ENCODE measurements around the gene EPHA6. TPM values are rescaled to one million over a fixed set of nuclear protein-coding genes. Genes with fewer than 3 reads are reported as not detected.

Gene EPHA6
- total RNA-seq, 2 experiments from 2014 or later: not detected

DNA sequence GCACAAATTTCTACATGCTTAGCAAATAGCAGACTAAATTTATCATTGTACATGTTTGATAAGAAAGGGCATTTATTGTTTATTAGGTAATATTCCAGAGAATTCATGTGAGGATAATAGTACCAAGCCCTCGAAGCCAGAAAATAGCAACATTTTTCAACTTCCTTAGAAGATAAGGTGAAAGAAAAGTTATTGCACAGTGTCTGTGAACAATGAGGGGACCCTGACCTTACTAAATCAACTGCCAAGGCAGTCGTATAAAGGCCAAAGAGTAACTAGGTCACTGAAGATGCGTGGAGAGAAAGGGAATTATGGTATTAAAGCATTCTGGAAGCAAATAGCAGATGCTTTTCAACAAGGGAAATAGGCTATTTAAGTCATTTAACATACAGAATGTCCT is 929.9 kb downstream of the EPHA6 start:
- Mint-ChIP-seq H3K36me3 (ENCODE audit: low read depth) (no peaks in the 10 kb centered on the region), H3K27me3 (peaks cover 8% of the 10 kb centered on the region), H3K4me3 (no peak overlapping the region), H3K27ac (no peak overlapping the region), H3K4me1 (no peaks in the 10 kb centered on the region), H3K9me3 (ENCODE audit: low read depth) (no peaks in the 10 kb centered on the region)
- ATAC-seq (no peak), DNase-seq (no peak)
- ChIA-PET CTCF (no interaction called here), POLR2A (no interaction called here)
- intact Hi-C loops (cut with DNase I, micrococcal nuclease): no loop called here

DNA sequence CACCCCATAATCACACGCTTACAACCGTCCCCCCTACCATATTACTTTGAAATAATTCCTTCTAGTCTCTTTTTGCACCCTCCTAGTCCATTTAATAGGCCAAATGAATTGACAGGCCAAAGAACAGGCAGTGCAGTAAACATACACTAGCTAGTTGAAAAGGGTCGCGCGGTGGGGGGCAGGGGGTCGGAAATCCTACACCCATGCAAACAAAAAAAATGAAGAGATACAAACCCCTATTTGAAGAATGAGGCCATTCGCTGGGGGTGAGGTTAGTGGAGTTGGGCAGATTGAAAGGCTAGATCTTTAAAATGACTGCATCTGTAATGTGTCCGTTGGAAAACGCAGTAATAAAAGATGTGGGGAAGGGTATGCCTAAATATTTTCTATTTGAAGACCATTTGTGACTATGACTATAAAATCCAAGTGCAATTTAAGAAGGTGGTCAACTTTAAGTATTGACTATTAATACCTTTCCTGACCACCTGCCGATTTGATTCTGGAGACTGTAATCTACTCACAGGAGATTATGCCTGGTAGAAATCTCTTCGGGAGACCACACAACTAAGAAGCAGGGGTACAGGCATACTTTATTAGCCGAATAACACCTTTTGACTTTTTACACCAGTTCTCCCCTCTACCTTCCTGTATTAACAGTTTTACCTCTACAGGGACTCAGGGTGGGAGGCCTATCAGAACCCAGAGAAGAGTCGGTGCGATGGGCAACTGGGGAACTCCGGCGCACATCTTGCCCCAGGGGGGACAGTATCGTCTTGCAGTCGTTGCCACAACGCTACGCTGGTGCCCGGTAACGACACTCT is 949.4 kb downstream of the EPHA6 start:
- no peaks in the 10 kb centered on the region for H3K27me3 Mint-ChIP-seq
- H3K4me1 Mint-ChIP-seq: peaks cover 25% of the 10 kb centered on the region
- ChIA-PET POLR2A (interaction anchor here (0.8 kb wide), 1 partner anchor 1138 kb away, joined by 4 read pairs; the partner anchor contains the start of gene DCBLD2), CTCF (no interaction called here)
- H3K36me3 Mint-ChIP-seq (ENCODE audit: low read depth): peaks cover 3% of the 10 kb centered on the region
- ATAC-seq (no peak), DNase-seq (no peak)
- no peaks in the 10 kb centered on the region for H3K9me3 Mint-ChIP-seq (ENCODE audit: low read depth)
- H3K4me3 Mint-ChIP-seq: peak overlapping the region; percentile 97
- intact Hi-C loops (cut with DNase I, micrococcal nuclease): loop anchor here (1.0 to 5.0 kb wide), 5 partner anchors 58 to 829 kb away; partner anchors contain the start of genes CLDND1 (in 1 of the 2), CPOX (in 1 of the 2), CRYBG3 (in 1 of the 2) and RIOX2 (in 1 of the 2)
- H3K27ac Mint-ChIP-seq: peak overlapping the region; percentile 97

DNA sequence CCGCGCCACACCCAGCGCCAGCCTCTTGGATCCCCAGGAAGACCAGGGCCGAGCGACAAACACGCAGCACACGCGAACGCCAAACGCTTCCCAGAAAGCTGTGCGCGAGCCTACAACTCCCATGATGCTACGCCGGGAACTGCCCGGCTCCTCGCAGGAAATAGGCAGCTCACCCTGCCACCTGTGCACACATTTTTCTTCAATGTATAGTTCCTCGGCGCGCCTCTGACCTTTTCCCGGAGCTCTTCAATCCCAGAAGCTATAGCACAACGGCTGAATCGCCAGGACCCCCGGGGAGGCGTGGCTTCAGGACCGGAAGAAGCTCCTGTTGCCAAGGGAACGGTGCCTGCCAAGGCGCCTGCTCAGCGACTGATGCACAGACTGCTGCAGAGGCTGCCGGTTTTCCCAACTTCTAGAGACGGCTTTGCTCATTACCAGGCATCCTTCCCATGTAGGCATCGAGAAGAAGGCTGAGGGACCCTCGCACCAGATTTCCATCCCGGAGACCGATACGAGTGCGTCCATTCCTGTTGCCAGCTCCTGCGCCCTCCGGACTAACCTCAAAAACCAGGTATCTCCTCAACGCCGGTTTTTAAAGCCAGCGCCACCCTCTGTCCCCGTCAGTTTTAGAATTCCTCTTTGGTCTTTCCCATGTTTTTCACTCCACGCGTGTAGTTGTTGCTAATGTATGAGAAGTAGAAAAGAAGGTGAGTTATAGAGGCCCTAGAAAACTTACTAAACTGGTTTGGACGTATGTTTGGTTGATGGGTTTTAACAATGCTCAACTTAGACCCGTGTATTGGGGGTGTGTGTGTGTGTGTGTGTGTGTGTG is 950.2 kb downstream of the EPHA6 start, which contains the start of gene ARL6:
Gene ARL6 (plus strand): TSS at position 352 of the 832 bp plus-strand sequence. CDS start 3,350 bp downstream, outside the sequence.
- H3K9me3 Mint-ChIP-seq (ENCODE audit: low read depth): no peaks in the 10 kb centered on the region
- intact Hi-C loops (cut with DNase I, micrococcal nuclease): loop anchor here (1.0 to 5.0 kb wide), 6 partner anchors 57 to 1138 kb away; partner anchors contain the start of genes CLDND1 (in 1 of the 2), CPOX (in 1 of the 2), CRYBG3 (in 1 of the 2) and DCBLD2 (in 1 of the 2)
- peaks cover 5% of the 10 kb centered on the region for H3K36me3 Mint-ChIP-seq (ENCODE audit: low read depth)
- DNase-seq: peak; percentile 86
- peak within 1 kb of the TSS; percentile 97 for H3K27ac Mint-ChIP-seq
- CTCF ChIA-PET: no interaction called here
- POLR2A ChIA-PET: interaction anchor here (0.6 to 0.8 kb wide), 2 partner anchors 277 to 1137 kb away, joined by 4 read pairs; partner anchors contain the start of gene DCBLD2
- peaks cover 25% of the 10 kb centered on the region for H3K4me1 Mint-ChIP-seq
- H3K4me3 Mint-ChIP-seq: peak within 1 kb of the TSS; percentile 97
- no peaks in the 10 kb centered on the region for H3K27me3 Mint-ChIP-seq
- ATAC-seq: peak; percentile 95

GRCh38 chr3:97765336-97765735 is 950.9 kb downstream of the EPHA6 start:
- CTCF ChIA-PET: no interaction called here
- no peaks in the 10 kb centered on the region for H3K9me3 Mint-ChIP-seq (ENCODE audit: low read depth)
- H3K36me3 Mint-ChIP-seq (ENCODE audit: low read depth): peaks cover 12% of the 10 kb centered on the region
- no peaks in the 10 kb centered on the region for H3K27me3 Mint-ChIP-seq
- H3K27ac Mint-ChIP-seq: no peak overlapping the region
- H3K4me3 Mint-ChIP-seq: peak overlapping the region; percentile 97
- POLR2A ChIA-PET: no interaction called here
- peaks cover 25% of the 10 kb centered on the region for H3K4me1 Mint-ChIP-seq
- no peak for DNase-seq
- intact Hi-C loops (cut with DNase I, micrococcal nuclease): loop anchor here in 1 of 2 experiments (2.0 to 5.0 kb wide), 2 partner anchors 827 to 1137 kb away; partner anchors contain the start of genes CPOX and DCBLD2
- no peak for ATAC-seq

- ChIA-PET POLR2A (no interaction called here), CTCF (no interaction called here)
- no peak for ATAC-seq
- Mint-ChIP-seq H3K4me1 (no peaks in the 10 kb centered on the region), H3K9me3 (ENCODE audit: low read depth) (no peaks in the 10 kb centered on the region), H3K4me3 (no peak overlapping the region), H3K27ac (no peak overlapping the region), H3K36me3 (ENCODE audit: low read depth) (peaks cover 42% of the 10 kb centered on the region), H3K27me3 (no peaks in the 10 kb centered on the region)
- intact Hi-C loops (cut with DNase I, micrococcal nuclease): no loop called here
- DNase-seq: no peak
Observed at GRCh38 chr3:97772926-97773325, 958.5 kb downstream of the EPHA6 start.

DNA sequence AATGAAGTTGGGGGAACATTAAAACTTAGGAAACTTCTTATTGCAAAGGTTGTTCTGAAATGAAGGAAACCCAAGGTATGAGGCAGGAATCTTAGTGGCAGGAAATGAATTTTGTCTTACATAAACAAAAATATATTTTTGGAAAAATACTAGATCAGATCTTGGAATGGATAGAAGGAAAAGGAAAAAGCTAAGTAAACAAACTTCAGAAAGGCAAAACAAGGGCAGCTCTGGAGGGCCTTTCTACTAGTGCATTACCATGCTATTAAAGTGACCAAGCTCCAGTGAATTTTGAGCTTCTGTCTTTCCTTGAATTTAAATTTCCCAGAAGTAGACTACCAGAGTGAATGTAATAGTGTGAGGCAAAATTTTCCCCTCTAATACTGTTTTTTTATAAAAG is 963.8 kb downstream of the EPHA6 start:
- H3K4me1 Mint-ChIP-seq: no peaks in the 10 kb centered on the region
- no peak overlapping the region for H3K27ac Mint-ChIP-seq
- ChIA-PET POLR2A (no interaction called here), CTCF (interaction anchor here (0.9 to 1.4 kb wide), 4 partner anchors 10 to 245 kb away, joined by 3 to 5 read pairs (median 4); no protein-coding TSS in a partner anchor)
- no peaks in the 10 kb centered on the region for H3K27me3 Mint-ChIP-seq
- no peaks in the 10 kb centered on the region for H3K9me3 Mint-ChIP-seq (ENCODE audit: low read depth)
- intact Hi-C loops (cut with DNase I, micrococcal nuclease): no loop called here
- ATAC-seq (no peak), DNase-seq (no peak)
- H3K36me3 Mint-ChIP-seq (ENCODE audit: low read depth): peaks cover 12% of the 10 kb centered on the region
- H3K4me3 Mint-ChIP-seq: no peak overlapping the region

GRCh38 chr3:97793420-97794019 is 979.1 kb downstream of the EPHA6 start:
- DNase-seq (no peak), ATAC-seq (peak; percentile 60)
- Mint-ChIP-seq H3K27me3 (no peaks in the 10 kb centered on the region), H3K9me3 (ENCODE audit: low read depth) (no peaks in the 10 kb centered on the region), H3K27ac (no peak overlapping the region), H3K4me1 (no peaks in the 10 kb centered on the region), H3K36me3 (ENCODE audit: low read depth) (no peaks in the 10 kb centered on the region), H3K4me3 (no peak overlapping the region)
- CTCF ChIA-PET: interaction anchor here (0.6 to 5.8 kb wide), 8 partner anchors 15 to 230 kb away, joined by 3 to 116 read pairs (median 4); no protein-coding TSS in a partner anchor
- POLR2A ChIA-PET: no interaction called here
- intact Hi-C loops (cut with DNase I, micrococcal nuclease): loop anchor here (1.0 to 10.0 kb wide), 4 partner anchors 28 to 531 kb away; no protein-coding TSS in a partner anchor

- Mint-ChIP-seq H3K9me3 (ENCODE audit: low read depth) (no peaks in the 10 kb centered on the region), H3K27ac (no peak overlapping the region), H3K4me1 (no peaks in the 10 kb centered on the region), H3K36me3 (ENCODE audit: low read depth) (no peaks in the 10 kb centered on the region), H3K27me3 (no peaks in the 10 kb centered on the region), H3K4me3 (no peak overlapping the region)
- ATAC-seq (no peak), DNase-seq (no peak)
- intact Hi-C loops (cut with DNase I, micrococcal nuclease): loop anchor here in 1 of 2 experiments (10.0 kb wide), 1 partner anchor 529 kb away; no protein-coding TSS in a partner anchor
- ChIA-PET POLR2A (no interaction called here), CTCF (interaction anchor here (0.6 to 5.8 kb wide), 2 partner anchors 16 to 227 kb away, joined by 3 to 116 read pairs; no protein-coding TSS in a partner anchor)
Observed at GRCh38 chr3:97795951-97796350, 981.6 kb downstream of the EPHA6 start.

Measured in activated CD4-positive, alpha-beta T cell treated with anti-CD3 and anti-CD28 coated beads for 36 hours (primary cell).